Epithelial cell of alveolus of lung (primary cell): ENCODE data around the gene RPS6KA4. TPM values are rescaled to one million over a fixed set of nuclear protein-coding genes. Genes with fewer than 3 reads are reported as not detected.

Source experiments
- total RNA-seq: library from RNA; depleted of rRNA; stranded (reverse); fragments of >200 nt; gene quantifications from 2 replicates; pipeline ENCODE4 v1.2.1, GENCODE V29; 2015

Gene RPS6KA4
- total RNA-seq = 23.2 and 38.4 TPM in 2 replicates

GRCh38 chr11:64358907-64359711, at the start of gene RPS6KA4:
RPS6KA4 (plus strand) TSS chr11:64359162; CDS start chr11:64359236, 74 bp downstream.

GRCh38 chr11:64317325-64317960, 41.5 kb upstream of the RPS6KA4 start, which contains the start of gene TRMT112:
TRMT112 (minus strand) TSS chr11:64317559; CDS start chr11:64317526, 33 bp downstream.

GRCh38 chr11:64317961-64318765, 40.8 kb upstream of the RPS6KA4 start, which contains the start of gene PRDX5:
PRDX5 (plus strand) TSS chr11:64318121; CDS start chr11:64318216, 95 bp downstream.

GRCh38 chr11:64339754-64340408, 19.1 kb upstream of the RPS6KA4 start, which contains the start of gene CCDC88B:
CCDC88B (plus strand) TSS chr11:64340204; CDS start chr11:64340267, 63 bp downstream.

Other genes with a start within 250 kb of the RPS6KA4 start
- gene MACROD1, start 193.0 kb upstream of the RPS6KA4 start, total RNA-seq = 18.4 and 41.7 TPM in 2 replicates
- gene STIP1, start 173.0 kb upstream of the RPS6KA4 start, total RNA-seq = 138 and 185 TPM in 2 replicates
- gene FERMT3, start 152.4 kb upstream of the RPS6KA4 start, total RNA-seq = 3.6 and 8.5 TPM in 2 replicates
- 64.4 and 82.9 TPM in 2 replicates for gene TRPT1, start 133.0 kb upstream of the RPS6KA4 start, total RNA-seq
- 39.0 and 63.1 TPM in 2 replicates for gene NUDT22, start 132.9 kb upstream of the RPS6KA4 start, total RNA-seq
- 18.0 and 40.4 TPM in 2 replicates for gene DNAJC4, start 128.6 kb upstream of the RPS6KA4 start, total RNA-seq
- 48.2 and 62.8 TPM in 2 replicates for gene VEGFB, start 124.6 kb upstream of the RPS6KA4 start, total RNA-seq
- gene FKBP2, start 118.1 kb upstream of the RPS6KA4 start, total RNA-seq = 33.4 and 79.1 TPM in 2 replicates
- 78.9 and 300 TPM in 2 replicates for gene PPP1R14B, start 112.2 kb upstream of the RPS6KA4 start, total RNA-seq
- 22.6 and 29.1 TPM in 2 replicates for gene PLCB3, start 107.6 kb upstream of the RPS6KA4 start, total RNA-seq
- 106 and 169 TPM in 2 replicates for gene BAD, start 74.5 kb upstream of the RPS6KA4 start, total RNA-seq
- gene GPR137, start 73.3 kb upstream of the RPS6KA4 start, total RNA-seq = 20.8 and 33.3 TPM in 2 replicates
- not detected in 2 replicates for gene KCNK4, start 67.9 kb upstream of the RPS6KA4 start, total RNA-seq
- not detected in 2 replicates for gene CATSPERZ, start 58.8 kb upstream of the RPS6KA4 start, total RNA-seq
- 35.4 and 38.3 TPM in 2 replicates for gene ESRRA, start 53.6 kb upstream of the RPS6KA4 start, total RNA-seq
- 318 and 364 TPM in 2 replicates for gene TRMT112, start 41.6 kb upstream of the RPS6KA4 start, total RNA-seq
- 293 and 486 TPM in 2 replicates for gene PRDX5, start 41.0 kb upstream of the RPS6KA4 start, total RNA-seq
- gene CCDC88B, start 19.0 kb upstream of the RPS6KA4 start, total RNA-seq = 1.0 and 1.8 TPM in 2 replicates
- gene SLC22A11, start 196.8 kb downstream of the RPS6KA4 start, total RNA-seq = not detected in 2 replicates
- not detected in 2 replicates for gene SLC22A12, start 232.1 kb downstream of the RPS6KA4 start, total RNA-seq